HG03066 (cell line): ENCODE data around the gene TSHR.

Experiments used
- ATAC-seq: cut with Tn5 transposase; IDR thresholded peaks from one replicate; pipeline ENCODE4 v1.9.1; 2021; ENCODE audit warnings: low read depth; ENCODE audit not compliant: unreplicated experiment

The TSHR gene

GRCh38 chr14:81125536-81125935 lies 170.1 kb downstream of the TSHR start:
- no peak for ATAC-seq

DNA sequence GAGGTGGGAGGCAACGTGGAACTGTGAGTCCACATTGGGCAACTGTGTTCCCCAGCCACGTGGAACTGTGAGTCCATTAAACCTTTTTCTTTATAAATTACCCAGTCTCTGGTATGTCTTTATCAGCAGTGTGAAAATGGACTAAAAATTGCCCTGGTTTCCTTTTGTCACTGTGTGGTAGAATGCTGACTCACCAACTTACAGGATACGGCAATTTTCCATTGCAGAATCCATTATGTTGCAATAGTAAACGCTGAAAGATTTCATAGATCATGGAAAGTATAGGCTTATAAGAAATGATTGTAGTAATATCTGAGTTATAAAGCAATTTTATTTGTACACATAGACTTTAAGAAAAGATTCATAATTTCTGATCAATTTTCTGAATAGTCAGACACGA lies 172.4 kb downstream of the TSHR start:
- ATAC-seq = no peak

- no peak for ATAC-seq
These were observed 173.8 kb downstream of the TSHR start for GRCh38 chr14:81129242-81129641.

- ATAC-seq = no peak
These were observed 177.0 kb downstream of the TSHR start for GRCh38 chr14:81132468-81132867.

DNA sequence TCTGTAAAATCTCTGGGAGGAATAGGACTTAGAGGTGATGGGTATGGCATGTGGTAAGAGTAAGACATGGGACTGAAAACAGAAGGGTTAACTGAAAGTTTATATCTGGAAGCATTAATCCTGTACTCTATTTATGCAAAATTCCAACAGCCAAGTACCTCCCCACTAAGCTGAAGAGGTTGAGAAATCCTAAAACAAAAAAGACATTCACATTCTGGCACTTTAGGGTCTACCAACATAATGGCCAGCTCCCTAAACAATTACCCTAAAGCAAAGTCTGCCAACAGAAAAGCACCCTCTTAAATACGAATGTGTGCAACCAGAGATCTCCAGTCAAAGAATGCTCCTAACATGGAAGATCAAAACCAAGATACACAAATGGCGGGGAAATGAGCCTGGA lies 178.0 kb downstream of the TSHR start:
- ATAC-seq = no peak

DNA sequence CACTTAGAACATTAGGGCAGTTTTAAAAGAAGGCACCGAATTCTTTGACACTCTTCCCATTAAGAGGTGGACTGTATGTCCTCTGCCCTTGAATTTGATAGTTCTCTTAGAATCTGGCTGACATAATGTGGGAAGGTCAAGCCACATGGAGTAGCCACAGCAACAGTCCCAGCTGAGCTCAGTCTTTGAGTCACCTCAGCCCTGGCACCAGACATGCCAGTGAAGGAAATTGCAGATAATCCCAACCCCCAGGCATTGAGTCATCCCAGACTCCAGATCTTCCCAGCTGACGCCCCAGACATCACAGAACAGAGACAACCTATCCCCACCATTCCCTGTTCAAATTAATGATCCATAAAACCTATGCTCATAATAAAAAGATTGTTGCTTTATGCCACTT lies 181.9 kb downstream of the TSHR start:
- no peak for ATAC-seq

GRCh38 chr14:81138429-81138828 lies 183.0 kb downstream of the TSHR start:
- no peak for ATAC-seq

DNA sequence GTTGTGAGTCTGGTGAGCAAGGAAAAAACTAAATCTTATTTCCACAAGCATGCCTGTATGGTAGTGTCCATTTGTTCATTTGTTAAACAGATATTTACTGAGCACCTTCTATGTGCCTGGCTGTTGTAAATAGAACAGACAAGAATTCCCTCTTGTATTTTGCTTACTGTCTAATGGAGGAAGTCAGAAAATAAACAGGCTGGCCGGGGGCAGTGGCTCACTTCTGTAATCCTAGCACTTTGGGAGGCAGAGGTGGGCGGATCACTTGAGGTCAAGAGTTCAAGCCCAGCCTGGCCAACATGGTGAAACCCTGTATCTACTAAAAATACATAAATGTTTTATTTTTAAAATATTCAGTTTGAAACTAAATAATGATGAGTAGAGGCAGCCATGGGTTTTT lies 186.0 kb downstream of the TSHR start:
- ATAC-seq = no peak

DNA sequence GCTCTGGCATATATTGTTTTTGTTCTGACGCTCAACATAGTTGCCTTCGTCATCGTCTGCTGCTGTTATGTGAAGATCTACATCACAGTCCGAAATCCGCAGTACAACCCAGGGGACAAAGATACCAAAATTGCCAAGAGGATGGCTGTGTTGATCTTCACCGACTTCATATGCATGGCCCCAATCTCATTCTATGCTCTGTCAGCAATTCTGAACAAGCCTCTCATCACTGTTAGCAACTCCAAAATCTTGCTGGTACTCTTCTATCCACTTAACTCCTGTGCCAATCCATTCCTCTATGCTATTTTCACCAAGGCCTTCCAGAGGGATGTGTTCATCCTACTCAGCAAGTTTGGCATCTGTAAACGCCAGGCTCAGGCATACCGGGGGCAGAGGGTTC lies 188.4 kb downstream of the TSHR start:
- ATAC-seq = no peak

- no peak for ATAC-seq
These were observed 189.6 kb downstream of the TSHR start for GRCh38 chr14:81144824-81145603.

DNA sequence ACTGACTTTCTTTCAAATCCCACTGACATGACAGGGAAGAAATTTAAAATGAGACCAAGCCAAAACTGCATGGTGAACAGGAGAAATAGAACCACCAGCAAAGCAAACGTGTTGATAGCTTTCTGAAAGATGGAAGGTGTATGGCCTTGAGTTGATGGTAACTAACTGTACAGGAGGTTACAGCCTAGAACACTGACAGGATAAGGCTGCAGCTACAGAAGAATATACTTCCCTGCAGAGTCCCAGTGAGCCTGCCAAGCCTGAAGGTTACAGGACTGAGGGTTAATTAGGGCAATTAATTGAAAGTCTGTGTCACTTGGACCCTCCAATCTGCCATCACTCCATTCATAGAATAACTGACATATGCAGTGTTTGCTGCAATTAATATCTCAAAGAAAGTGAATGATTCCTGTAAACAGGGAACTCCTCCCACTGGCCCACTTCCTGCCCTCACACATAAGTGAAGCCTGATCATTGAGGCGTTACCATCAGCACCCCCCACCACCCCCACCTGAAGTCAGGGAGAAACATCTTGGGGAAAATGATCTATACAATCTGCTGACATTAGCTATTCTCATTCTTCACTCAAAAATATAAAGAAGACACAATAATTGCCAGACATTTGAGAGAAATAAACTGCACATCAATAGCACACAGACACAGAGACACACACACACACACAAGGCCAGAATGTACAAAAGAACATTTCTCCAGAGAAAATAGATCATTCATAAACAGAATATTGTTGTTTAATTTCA lies 191.9 kb downstream of the TSHR start:
- ATAC-seq = peak; percentile 67

- no peak for ATAC-seq
These were observed 193.2 kb downstream of the TSHR start for GRCh38 chr14:81148635-81149034.

DNA sequence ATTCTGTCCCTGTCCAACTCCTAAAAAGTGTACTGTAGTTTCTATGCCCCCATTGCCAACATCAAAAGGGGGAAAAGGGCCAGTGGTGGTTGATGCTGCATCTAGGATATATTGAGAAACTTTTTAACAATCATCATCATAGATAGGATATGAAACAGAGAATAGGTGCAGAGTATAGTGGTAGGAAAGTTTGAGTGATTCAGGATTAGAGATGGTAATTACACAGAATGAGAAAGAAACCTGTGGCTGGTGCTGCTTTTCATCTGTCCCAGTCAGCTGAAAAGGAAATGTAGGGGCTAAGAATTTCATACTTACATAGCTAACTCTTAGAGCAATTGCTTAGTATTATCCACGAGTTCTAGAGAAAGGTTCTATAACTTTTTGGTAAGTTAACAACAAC lies 197.8 kb downstream of the TSHR start:
- ATAC-seq = no peak

DNA sequence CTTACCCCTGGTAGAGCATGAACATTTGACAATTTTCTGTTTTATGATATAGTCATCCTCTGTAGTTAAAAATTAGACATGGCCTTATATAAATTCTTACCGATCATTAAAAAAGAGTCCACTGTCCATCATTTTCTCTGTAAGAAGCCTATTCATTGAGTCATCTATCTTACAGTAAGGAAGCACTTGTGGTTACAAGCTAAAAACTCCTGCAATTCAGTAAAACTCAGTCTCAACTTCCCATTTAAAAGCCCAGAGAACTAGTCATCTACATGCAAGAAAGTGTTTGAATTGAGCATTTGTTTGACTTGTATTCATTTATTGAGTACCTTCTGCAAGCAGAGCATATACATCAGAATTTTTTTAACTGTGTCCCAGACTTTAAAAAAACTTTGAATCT lies 202.0 kb downstream of the TSHR start:
- ATAC-seq = no peak

- ATAC-seq = no peak
These were observed 205.7 kb downstream of the TSHR start for GRCh38 chr14:81161088-81161487.

- ATAC-seq = no peak
These were observed 206.3 kb downstream of the TSHR start for GRCh38 chr14:81161749-81162148.

DNA sequence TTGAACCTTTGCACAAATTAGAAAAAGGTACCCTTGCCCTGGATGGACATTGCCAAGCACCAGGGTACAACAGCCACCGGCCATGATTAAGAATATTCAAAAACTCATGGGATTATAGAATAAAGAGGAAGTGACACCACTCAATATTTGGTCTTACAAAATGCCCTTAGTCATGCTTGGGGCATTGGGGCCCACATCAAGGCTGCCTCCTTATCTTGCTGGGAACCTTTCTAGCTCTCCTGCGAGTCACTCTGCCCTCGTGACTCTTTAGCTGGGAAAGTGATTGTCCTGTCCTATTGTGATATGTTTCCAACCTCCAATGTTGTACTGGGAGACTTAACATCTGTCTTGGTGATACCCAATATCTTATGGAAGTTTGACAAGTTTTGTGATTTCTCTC lies 207.5 kb downstream of the TSHR start:
- no peak for ATAC-seq

GRCh38 chr14:81164167-81164774 lies 208.8 kb downstream of the TSHR start:
- peak; percentile 97 for ATAC-seq

DNA sequence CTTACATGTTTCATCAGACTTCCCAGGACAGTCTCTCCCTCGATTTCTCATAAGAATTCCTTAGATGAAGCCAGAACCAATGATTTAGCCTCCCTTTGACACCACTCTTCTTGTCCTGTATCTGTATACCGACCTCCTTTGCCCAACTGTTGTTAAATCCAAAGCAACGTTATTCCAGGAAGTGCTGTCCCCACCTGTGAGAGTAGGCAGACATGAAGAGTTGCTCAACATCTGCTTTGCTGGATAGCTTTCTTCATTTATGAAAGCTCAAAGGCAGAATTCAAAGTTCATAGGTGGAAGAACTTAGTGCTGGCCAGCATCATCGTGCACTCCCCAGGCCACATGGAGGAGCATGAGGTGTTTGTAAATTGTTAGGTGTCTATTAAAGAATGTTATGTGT lies 209.8 kb downstream of the TSHR start:
- ATAC-seq = no peak

- no peak for ATAC-seq
These were observed 210.7 kb downstream of the TSHR start for GRCh38 chr14:81166121-81166520.

DNA sequence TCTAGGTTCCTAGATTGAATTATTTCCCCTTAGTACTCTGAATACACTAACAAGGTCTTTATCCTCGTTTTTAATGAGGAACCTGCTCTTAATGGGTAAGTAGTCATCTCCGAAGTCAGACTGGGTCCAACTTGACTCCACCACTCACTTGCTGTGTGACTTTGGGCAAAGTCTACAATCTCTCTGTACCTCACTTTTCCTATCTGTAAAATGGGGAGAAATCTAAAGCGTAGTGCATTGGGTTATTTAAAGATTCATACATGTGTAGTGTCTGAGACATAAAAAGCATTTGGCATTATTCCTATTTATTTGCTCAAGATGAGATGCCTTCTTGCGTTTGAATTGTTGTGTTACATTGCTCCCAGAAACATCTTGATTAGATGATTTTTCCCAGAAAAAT lies 213.8 kb downstream of the TSHR start:
- no peak for ATAC-seq

DNA sequence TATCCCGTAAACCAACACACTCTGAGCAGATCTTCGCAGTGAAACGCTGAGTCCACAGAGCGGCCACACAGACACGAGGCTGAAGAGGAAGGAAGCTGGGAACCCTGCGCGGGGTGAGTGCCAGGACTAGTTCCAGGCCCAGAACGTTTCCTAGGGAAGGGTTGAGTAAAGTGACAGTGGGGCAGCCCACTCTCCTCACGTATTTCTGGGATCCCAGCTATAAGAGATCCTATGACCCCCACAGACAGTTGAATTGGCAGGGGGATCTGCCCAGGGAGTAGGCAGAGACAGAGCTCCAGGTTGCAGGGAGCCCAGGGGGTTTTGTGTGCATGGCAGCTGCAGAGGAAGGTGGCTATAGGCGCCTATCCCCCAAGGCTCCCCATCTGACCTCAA lies 214.3 kb downstream of the TSHR start:
- ATAC-seq = peak; percentile 17
